ENCODE data around the gene RMP24.
"Not testable (repeated sequence)": the region's sequence is repeated elsewhere in the genome, so short reads cannot be mapped to it uniquely, and the experiment has no call there.

The RMP24 gene

DNA sequence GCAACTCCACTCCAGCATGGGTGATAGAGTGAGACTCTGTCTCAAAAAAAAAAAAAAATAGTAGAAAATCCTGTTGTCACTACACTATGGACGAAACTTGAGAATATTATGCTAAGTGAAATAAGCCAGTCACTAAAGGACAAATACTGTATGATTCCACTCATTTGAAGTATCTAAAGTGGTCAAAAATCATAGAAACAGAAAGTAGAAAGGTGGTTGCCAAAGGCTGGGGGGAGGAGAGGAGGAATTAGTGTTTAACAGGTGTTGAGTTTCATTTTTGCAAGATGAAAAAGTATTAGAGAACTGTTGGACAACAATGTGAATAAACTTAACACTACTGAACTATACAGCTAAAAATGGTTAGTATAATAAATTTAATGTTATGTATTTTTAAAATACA, 18.8 kb upstream of the RMP24 start:
- no peak for TF ChIP-seq POLR2A (IDR thresholded peaks at IDR 0.05)
- TF ChIP-seq, protein P1, sequence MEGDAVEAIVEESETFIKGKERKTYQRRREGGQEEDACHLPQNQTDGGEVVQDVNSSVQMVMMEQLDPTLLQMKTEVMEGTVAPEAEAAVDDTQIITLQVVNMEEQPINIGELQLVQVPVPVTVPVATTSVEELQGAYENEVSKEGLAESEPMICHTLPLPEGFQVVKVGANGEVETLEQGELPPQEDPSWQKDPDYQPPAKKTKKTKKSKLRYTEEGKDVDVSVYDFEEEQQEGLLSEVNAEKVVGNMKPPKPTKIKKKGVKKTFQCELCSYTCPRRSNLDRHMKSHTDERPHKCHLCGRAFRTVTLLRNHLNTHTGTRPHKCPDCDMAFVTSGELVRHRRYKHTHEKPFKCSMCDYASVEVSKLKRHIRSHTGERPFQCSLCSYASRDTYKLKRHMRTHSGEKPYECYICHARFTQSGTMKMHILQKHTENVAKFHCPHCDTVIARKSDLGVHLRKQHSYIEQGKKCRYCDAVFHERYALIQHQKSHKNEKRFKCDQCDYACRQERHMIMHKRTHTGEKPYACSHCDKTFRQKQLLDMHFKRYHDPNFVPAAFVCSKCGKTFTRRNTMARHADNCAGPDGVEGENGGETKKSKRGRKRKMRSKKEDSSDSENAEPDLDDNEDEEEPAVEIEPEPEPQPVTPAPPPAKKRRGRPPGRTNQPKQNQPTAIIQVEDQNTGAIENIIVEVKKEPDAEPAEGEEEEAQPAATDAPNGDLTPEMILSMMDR (IDR thresholded peaks at IDR 0.05) = no peak
- Histone ChIP-seq H3K27me3 (no peaks in the 10 kb centered on the region), H3K36me3 (ENCODE audit: low read depth, missing control alignments) (no peaks in the 10 kb centered on the region), H3K4me3 (no peak overlapping the region), H3K9me3 (no peaks in the 10 kb centered on the region), H3K27ac (no peak overlapping the region), H3K4me1 (no peaks in the 10 kb centered on the region)
- no peak for DNase-seq
- WGBS, 2 donors = 86 to 92% methylated on average over 1 of the region's 1 CpG
- intact Hi-C loops (cut with DNase I; ENCODE audit: low total_unique reads) = no loop called here

DNA sequence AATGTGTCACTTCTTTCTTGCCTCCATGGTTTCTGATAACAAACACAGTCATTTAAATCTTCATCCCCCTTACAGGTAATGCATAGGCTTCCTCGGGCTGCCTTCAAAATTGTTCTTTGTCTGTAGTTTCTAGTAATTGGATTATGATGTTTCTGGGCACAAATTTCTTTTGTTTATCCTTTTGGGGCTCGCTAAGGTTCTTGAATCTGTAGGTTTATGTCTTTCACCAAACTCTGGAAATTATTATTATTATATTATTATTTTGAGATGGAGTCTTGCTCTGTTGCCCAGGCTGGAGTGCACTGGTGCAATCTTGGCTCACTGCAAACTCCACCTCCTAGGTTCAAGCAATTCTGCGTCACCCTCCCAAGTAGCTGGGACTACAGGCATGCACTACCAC, 16.3 kb upstream of the RMP24 start:
- no peaks in the 10 kb centered on the region for H3K9me3 ChIP-seq
- no peak for TF ChIP-seq POLR2A (IDR thresholded peaks at IDR 0.05)
- TF ChIP-seq, protein P1 (IDR thresholded peaks at IDR 0.05) = no peak
- 94 to 97% methylated on average over 3 of the region's 3 CpGs for WGBS, 2 donors
- H3K36me3 ChIP-seq (ENCODE audit: low read depth, missing control alignments) = no peaks in the 10 kb centered on the region
- no peaks in the 10 kb centered on the region for H3K27me3 ChIP-seq
- DNase-seq = no peak
- no peak overlapping the region for H3K4me3 ChIP-seq
- intact Hi-C loops (cut with DNase I; ENCODE audit: low total_unique reads) = no loop called here
- no peaks in the 10 kb centered on the region for H3K4me1 ChIP-seq
- H3K27ac ChIP-seq = no peak overlapping the region

DNA sequence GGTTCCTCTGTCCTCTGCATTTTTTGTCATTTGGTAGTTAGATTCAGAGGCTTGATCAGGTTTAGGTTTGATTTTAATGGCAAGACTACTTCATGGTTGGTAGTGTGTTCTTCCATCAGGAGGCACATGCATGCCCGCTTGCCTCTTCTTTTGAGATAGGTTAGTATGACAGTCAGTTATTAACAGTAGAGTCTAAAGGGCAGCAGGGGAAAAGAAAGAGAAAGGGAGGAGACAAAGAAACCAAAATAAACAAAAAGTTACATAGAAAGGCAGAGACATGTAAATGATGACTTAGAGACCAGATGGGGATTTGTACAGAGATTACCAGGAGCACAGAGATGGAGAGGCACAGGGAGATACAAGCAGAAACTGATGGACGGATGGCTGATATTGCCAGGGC, 10.2 kb upstream of the RMP24 start:
- no peak for TF ChIP-seq POLR2A (IDR thresholded peaks at IDR 0.05)
- TF ChIP-seq, protein P1 (IDR thresholded peaks at IDR 0.05) = no peak
- Histone ChIP-seq H3K36me3 (ENCODE audit: low read depth, missing control alignments) (no peaks in the 10 kb centered on the region), H3K4me3 (no peak overlapping the region), H3K27ac (no peak overlapping the region), H3K4me1 (no peaks in the 10 kb centered on the region), H3K9me3 (no peaks in the 10 kb centered on the region), H3K27me3 (no peaks in the 10 kb centered on the region)
- WGBS, 2 donors = 88 to 96% methylated on average over 2 of the region's 2 CpGs
- intact Hi-C loops (cut with DNase I; ENCODE audit: low total_unique reads) = no loop called here
- DNase-seq = no peak

DNA sequence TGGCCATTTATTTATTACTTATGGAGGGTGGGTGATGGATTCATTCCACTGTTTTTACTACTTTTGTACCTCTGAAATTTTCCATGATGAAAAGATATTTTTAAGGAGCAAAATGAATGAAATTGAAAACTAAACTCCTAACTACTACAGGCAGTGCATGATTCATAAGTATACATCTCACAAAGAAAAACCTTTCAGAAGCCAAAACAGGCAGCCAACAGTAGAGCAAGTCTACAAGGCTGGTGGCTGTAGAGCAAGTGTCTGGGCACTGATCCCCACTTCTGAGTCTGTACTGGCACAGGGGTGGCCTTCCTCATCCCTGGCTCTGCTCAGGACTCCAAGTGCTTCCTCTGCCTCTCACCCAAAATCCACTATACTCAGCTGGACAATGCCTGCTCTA, 8.2 kb upstream of the RMP24 start:
- H3K36me3 ChIP-seq (ENCODE audit: low read depth, missing control alignments) = no peaks in the 10 kb centered on the region
- H3K27ac ChIP-seq = no peak overlapping the region
- TF ChIP-seq, protein P1 (IDR thresholded peaks at IDR 0.05) = no peak
- no peak for TF ChIP-seq POLR2A (IDR thresholded peaks at IDR 0.05)
- DNase-seq = no peak
- no peaks in the 10 kb centered on the region for H3K27me3 ChIP-seq
- intact Hi-C loops (cut with DNase I; ENCODE audit: low total_unique reads) = no loop called here
- H3K4me3 ChIP-seq = no peak overlapping the region
- no peaks in the 10 kb centered on the region for H3K9me3 ChIP-seq
- H3K4me1 ChIP-seq = no peaks in the 10 kb centered on the region

DNA sequence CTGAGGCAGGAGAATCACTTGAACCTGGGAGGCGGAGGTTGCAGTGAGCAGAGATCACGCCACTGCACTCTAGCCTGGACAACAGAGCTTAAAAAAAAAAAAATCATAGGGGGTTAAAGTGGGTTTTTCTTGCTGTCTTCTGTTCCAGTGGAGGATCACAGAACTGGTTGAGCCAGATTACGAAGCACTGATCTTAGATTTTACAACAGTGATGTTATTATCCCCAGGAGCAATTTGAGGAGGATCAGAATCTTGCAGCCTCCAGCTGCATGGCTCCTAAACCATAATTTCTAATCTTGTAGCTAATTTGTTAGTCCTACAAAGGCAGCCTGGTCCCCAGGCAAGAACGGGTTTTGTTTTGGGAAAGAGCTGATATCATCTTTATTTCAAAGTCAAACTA, 4.6 kb upstream of the RMP24 start:
- H3K4me3 ChIP-seq; H3K9me3 ChIP-seq; intact Hi-C loops (cut with DNase I; ENCODE audit: low total_unique reads); H3K27ac ChIP-seq; H3K4me1 ChIP-seq; DNase-seq; H3K36me3 ChIP-seq (ENCODE audit: low read depth, missing control alignments); H3K27me3 ChIP-seq: not testable (repeated sequence)
- 64 to 73% methylated on average over 4 of the region's 4 CpGs for WGBS, 2 donors

Measured in testis (tissue), 2 donors.